ENCODE data around the gene TMEM271. TPM values are rescaled to one million over a fixed set of nuclear protein-coding genes. Genes with fewer than 3 reads are reported as not detected.

TMEM271 gene
- total and polyA plus RNA-seq, 10 of the 15 experiments (the other 5 are each of a cell fraction or from before 2014, with no cell fraction given) = not detected

DNA sequence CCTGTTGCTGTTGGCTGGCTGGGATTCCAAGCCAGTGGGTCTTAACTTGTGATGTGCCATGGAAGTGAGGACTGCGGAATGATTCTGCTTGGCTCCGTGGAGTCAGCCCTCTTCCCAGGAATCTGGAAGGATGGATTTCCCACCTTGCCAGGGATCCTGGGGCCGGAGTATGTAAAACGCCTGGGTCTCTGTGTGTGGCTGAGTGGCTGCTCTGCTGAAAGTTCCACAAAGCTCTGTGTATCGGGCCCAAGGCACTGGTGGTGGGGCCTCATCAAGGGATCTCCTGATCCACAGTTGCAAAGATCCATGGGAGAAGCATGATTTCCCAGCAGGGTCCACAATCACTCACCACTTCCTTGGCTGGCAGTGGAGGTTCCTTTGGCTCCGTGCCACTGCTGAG is 24.1 kb upstream of the TMEM271 start (continued):
- TF ChIP-seq MEF2A (IDR thresholded peaks at IDR 0.05; ENCODE audit: insufficient read depth, low read depth, low read length) = no peak
- TF ChIP-seq BCL11A (IDR thresholded peaks at IDR 0.05; ENCODE audit: low read depth, low read length) = no peak
- no peak for TF ChIP-seq SRF (IDR thresholded peaks at IDR 0.05; ENCODE audit: low read depth in 2 of 2, low read length in 2 of 2)
- TF ChIP-seq, protein P1, sequence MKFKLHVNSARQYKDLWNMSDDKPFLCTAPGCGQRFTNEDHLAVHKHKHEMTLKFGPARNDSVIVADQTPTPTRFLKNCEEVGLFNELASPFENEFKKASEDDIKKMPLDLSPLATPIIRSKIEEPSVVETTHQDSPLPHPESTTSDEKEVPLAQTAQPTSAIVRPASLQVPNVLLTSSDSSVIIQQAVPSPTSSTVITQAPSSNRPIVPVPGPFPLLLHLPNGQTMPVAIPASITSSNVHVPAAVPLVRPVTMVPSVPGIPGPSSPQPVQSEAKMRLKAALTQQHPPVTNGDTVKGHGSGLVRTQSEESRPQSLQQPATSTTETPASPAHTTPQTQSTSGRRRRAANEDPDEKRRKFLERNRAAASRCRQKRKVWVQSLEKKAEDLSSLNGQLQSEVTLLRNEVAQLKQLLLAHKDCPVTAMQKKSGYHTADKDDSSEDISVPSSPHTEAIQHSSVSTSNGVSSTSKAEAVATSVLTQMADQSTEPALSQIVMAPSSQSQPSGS (IDR thresholded peaks at IDR 0.05; ENCODE audit: low read length) = no peak
- TF ChIP-seq, protein P2, sequence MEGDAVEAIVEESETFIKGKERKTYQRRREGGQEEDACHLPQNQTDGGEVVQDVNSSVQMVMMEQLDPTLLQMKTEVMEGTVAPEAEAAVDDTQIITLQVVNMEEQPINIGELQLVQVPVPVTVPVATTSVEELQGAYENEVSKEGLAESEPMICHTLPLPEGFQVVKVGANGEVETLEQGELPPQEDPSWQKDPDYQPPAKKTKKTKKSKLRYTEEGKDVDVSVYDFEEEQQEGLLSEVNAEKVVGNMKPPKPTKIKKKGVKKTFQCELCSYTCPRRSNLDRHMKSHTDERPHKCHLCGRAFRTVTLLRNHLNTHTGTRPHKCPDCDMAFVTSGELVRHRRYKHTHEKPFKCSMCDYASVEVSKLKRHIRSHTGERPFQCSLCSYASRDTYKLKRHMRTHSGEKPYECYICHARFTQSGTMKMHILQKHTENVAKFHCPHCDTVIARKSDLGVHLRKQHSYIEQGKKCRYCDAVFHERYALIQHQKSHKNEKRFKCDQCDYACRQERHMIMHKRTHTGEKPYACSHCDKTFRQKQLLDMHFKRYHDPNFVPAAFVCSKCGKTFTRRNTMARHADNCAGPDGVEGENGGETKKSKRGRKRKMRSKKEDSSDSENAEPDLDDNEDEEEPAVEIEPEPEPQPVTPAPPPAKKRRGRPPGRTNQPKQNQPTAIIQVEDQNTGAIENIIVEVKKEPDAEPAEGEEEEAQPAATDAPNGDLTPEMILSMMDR (IDR thresholded peaks at IDR 0.05 in 2 of 3, conservative IDR thresholded peaks at IDR 0.05 in 1 of 3; ENCODE audit: control insufficient read depth in 2 of 3, extremely low read depth in 1 of 3, insufficient read depth in 1 of 3, low read depth in 3 of 3, low read length in 3 of 3) = no peak

DNA sequence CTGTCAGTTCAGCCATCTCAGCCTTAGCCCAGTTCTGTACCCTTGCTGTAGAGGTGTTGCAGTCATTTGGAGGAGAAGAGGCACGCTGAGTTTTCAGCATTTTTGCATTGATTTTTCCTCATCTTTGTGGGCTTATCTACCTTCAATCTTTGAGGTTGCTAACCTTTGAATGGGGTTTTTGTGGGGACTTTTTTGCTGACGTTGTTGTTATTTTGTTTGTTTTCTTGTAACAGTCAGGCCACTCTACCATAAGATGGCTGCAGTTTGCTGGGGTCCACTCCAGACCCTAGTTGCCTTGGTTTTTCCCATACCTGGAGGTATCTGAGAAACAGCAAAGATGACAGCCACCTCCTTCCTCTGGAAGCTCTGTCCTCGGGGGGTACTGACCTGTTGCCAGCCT is 22.8 kb upstream of the TMEM271 start:
- in situ Hi-C loops (cut with MboI) = no loop called here
- SMC1A ChIA-PET (ENCODE audit: uncharacterized antibody, unreplicated experiment) = interaction anchor here (0.9 kb wide), 1 partner anchor 19 kb away, joined by 3 read pairs; no protein-coding TSS in a partner anchor
- intact Hi-C loops (cut with micrococcal nuclease; ENCODE audit: unreplicated experiment) = no loop called here
- H3K9me3 ChIP-seq (replicated peaks; ENCODE audit: control insufficient read depth, insufficient read depth, low read length) = peaks cover 2% of the 10 kb centered on the region; the same call in 1 of the 3 replicates
- CTCF ChIA-PET = interaction anchor here (0.6 to 1.2 kb wide), 2 partner anchors 51 to 144 kb away, joined by 3 read pairs; no protein-coding TSS in a partner anchor
- no peak overlapping the region for H3K4me3 ChIP-seq
- no peak overlapping the region for H3K9ac ChIP-seq (ENCODE audit: control insufficient read depth, insufficient read depth, low read length)
- H3K27ac ChIP-seq (ENCODE audit: control insufficient read depth, insufficient read depth) = no peak overlapping the region
- H3K36me3 ChIP-seq (ENCODE audit: control insufficient read depth in 2 of 2, insufficient read depth in 2 of 2, low read length in 1 of 2) = no peaks in the 10 kb centered on the region
- H3K79me2 ChIP-seq (ENCODE audit: control insufficient read depth, insufficient read depth, low read length) = no peaks in the 10 kb centered on the region
- DNase-seq (ENCODE audit: low read depth, low spot score) (no peak), FAIRE-seq (no peak), ATAC-seq (no peak)
- RAD21 ChIA-PET (ENCODE audit: unreplicated experiment) = no interaction called here
- BruUV-seq (replicated peaks) = no TSS peak
- no peak overlapping the region for H3K4me2 ChIP-seq (ENCODE audit: control insufficient read depth, insufficient read depth)
- H2AFZ ChIP-seq (ENCODE audit: control insufficient read depth, low read depth, low read length) = no peak overlapping the region
- POLR2A ChIA-PET = no interaction called here
- no peaks in the 10 kb centered on the region for H3K27me3 ChIP-seq (replicated peaks in 1 of 2; ENCODE audit: control insufficient read depth in 2 of 2, insufficient read depth in 2 of 2, low read length in 1 of 2)
- TF ChIP-seq PAX8 (IDR thresholded peaks at IDR 0.05) (no peak), MTA2 (IDR thresholded peaks at IDR 0.05; ENCODE audit: low read depth) (no peak), BCL11A (IDR thresholded peaks at IDR 0.05; ENCODE audit: low read depth, low read length) (no peak), RELA (IDR thresholded peaks at IDR 0.05; ENCODE audit: borderline replicate concordance, partially characterized antibody) (no peak), SIX5 (IDR thresholded peaks at IDR 0.05; ENCODE audit: low read depth, low read length, severe bottlenecking) (no peak), GABPA (IDR thresholded peaks at IDR 0.05; ENCODE audit: low read depth) (no peak), NR2F1 (conservative IDR thresholded peaks at IDR 0.05) (no peak), RAD21 (IDR thresholded peaks at IDR 0.05; ENCODE audit: insufficient read depth, low read depth, low read length) (no peak), WRNIP1 (IDR thresholded peaks at IDR 0.05; ENCODE audit: borderline replicate concordance, low read depth, low read length) (no peak)
- TF ChIP-seq, protein P3, sequence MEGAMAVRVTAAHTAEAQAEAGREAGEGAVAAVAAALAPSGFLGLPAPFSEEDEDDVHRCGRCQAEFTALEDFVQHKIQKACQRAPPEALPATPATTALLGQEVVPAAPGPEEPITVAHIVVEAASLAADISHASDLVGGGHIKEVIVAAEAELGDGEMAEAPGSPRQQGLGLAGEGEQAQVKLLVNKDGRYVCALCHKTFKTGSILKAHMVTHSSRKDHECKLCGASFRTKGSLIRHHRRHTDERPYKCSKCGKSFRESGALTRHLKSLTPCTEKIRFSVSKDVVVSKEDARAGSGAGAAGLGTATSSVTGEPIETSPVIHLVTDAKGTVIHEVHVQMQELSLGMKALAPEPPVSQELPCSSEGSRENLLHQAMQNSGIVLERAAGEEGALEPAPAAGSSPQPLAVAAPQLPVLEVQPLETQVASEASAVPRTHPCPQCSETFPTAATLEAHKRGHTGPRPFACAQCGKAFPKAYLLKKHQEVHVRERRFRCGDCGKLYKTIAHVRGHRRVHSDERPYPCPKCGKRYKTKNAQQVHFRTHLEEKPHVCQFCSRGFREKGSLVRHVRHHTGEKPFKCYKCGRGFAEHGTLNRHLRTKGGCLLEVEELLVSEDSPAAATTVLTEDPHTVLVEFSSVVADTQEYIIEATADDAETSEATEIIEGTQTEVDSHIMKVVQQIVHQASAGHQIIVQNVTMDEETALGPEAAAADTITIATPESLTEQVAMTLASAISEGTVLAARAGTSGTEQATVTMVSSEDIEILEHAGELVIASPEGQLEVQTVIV (IDR thresholded peaks at IDR 0.05; ENCODE audit: borderline replicate concordance, partially characterized antibody) = no peak
- TF ChIP-seq, protein P4, sequence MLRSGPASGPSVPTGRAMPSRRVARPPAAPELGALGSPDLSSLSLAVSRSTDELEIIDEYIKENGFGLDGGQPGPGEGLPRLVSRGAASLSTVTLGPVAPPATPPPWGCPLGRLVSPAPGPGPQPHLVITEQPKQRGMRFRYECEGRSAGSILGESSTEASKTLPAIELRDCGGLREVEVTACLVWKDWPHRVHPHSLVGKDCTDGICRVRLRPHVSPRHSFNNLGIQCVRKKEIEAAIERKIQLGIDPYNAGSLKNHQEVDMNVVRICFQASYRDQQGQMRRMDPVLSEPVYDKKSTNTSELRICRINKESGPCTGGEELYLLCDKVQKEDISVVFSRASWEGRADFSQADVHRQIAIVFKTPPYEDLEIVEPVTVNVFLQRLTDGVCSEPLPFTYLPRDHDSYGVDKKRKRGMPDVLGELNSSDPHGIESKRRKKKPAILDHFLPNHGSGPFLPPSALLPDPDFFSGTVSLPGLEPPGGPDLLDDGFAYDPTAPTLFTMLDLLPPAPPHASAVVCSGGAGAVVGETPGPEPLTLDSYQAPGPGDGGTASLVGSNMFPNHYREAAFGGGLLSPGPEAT (IDR thresholded peaks at IDR 0.05; ENCODE audit: low read depth) = no peak
- no peaks in the 10 kb centered on the region for H4K20me1 ChIP-seq (ENCODE audit: control insufficient read depth, insufficient read depth)
- 30% methylated on average over 3 of the region's 3 CpGs for WGBS (ENCODE audit: insufficient coverage, insufficient replicate concordance, low lambda C conversion rate, missing lambda C conversion rate)
- H3K4me1 ChIP-seq (ENCODE audit: control insufficient read depth, insufficient read depth, low read length) = no peaks in the 10 kb centered on the region
